Skin epidermis (tissue), 12 donors: ENCODE data around the gene MAML3.

Source experiments
- H3K27ac ChIP-seq, 21 experiments: fragments of 200-600 bp; sonication (generic) in 11 of 21; one replicate each; pipeline ENCODE4 v1.5.0; 2020; ENCODE audit warnings: mild to moderate bottlenecking in 3 of 21, inconsistent platforms in 2 of 21, moderate library complexity in 2 of 21
- H3K4me3 ChIP-seq, 7 experiments: fragments of 200-600 bp; sonication (generic) in 2 of 7; one replicate each; pipeline ENCODE4 v1.5.0; 2020; ENCODE audit warnings: inconsistent platforms in 2 of 7, mild to moderate bottlenecking in 2 of 7, moderate library complexity in 1 of 7

MAML3 gene

DNA sequence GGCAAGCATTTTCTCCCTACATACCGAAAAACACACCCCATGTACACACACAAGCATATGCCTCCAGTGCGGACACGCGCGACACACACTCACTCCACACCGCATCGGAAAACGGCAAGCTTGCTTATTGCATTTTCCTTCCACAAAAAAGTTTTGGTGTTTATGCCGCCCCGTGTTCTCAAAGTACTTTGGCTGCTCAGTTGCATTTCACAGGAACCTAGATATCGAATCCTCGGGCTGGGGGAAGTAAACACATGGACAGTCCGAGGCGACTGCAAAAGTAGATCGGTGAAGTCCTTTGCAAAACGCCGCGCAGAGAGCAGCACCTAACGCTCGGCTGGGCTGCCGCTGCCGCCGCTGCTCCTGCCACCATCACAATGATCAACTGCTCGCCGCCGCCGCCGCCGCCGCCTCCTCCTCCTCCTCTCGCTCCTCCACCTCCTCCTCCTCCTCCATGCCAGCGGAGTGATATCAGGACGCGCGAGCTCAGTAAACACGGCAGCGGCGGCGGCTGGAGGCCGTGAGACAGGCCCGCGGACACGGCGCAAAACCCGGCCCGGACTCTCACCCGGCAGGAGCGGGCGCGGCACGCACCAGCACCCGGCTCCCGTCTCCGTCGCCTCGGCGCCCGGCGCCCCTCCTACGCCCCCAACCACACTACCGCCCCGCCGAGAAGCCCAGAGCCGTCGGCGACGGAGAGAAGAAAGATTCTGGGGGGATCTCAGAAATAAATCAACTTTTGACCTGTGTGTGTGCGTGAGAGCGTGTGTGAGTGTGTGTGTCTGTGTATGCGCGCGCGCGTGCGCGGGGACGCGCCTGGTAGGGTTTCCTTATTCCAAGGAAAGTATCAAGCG, at the start of gene MAML3:
Gene MAML3, minus strand, starts transcription at position 467 of the 854 bp plus-strand sequence. CDS start 857 bp downstream, outside the sequence.
- peak within 1 kb of the TSS; percentile 68 to 91 (median 82) for H3K4me3 ChIP-seq
- peak within 1 kb of the TSS; percentile 72 to 100 (median 93) for H3K27ac ChIP-seq

DNA sequence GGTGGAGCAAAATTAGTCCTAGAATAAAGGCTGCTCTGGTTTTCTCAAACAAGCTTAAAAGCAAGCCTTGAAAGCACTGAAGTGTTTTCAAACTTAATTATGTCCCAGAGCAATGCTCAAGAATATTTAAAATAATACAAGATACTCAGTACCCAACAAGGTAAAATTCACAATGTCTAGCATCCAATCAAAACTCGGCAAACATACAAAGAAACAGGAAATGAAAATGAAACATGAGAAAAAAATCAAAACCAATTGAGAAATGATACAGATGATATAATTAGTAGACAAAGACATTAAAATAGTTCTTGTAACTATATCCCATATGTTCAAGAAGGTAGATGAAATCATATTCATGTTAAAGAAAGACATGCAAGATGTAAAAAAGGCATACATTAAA, 45.0 kb upstream of the MAML3 start:
- Histone ChIP-seq H3K4me3 (no peak overlapping the region), H3K27ac (no peak overlapping the region)

GRCh38 chr4:140195806-140196205, 41.8 kb upstream of the MAML3 start:
- no peak overlapping the region for H3K27ac ChIP-seq
- H3K4me3 ChIP-seq, result no peak overlapping the region

- no peak overlapping the region for H3K4me3 ChIP-seq
- H3K27ac ChIP-seq, result no peak overlapping the region
Measured at GRCh38 chr4:140189805-140190204, 35.8 kb upstream of the MAML3 start.

DNA sequence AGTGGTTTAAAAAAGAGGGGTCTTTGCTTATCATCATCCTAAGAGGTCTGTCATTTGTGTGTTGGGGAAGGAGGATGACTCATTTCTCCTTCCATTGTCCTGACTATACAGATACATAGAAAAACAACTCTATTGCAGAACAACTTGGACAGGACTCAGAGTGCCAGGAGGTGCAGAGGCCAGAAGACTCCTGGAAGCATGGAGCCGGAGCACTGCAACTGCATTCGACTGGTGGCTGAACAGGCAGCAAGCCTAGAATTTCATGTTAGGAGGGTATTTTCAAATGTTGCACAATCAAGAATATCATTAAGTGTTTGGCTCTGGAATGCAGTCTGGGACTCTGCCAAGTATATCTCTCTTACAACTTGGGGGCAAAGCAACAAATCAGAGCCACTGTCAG, 35.0 kb upstream of the MAML3 start:
- no peak overlapping the region for H3K27ac ChIP-seq
- no peak overlapping the region for H3K4me3 ChIP-seq

GRCh38 chr4:140187316-140187695, 33.3 kb upstream of the MAML3 start:
- no peak overlapping the region for H3K4me3 ChIP-seq
- peak overlapping the region in 10 of 21 experiments; percentile 5 to 69 (median 59) for H3K27ac ChIP-seq

DNA sequence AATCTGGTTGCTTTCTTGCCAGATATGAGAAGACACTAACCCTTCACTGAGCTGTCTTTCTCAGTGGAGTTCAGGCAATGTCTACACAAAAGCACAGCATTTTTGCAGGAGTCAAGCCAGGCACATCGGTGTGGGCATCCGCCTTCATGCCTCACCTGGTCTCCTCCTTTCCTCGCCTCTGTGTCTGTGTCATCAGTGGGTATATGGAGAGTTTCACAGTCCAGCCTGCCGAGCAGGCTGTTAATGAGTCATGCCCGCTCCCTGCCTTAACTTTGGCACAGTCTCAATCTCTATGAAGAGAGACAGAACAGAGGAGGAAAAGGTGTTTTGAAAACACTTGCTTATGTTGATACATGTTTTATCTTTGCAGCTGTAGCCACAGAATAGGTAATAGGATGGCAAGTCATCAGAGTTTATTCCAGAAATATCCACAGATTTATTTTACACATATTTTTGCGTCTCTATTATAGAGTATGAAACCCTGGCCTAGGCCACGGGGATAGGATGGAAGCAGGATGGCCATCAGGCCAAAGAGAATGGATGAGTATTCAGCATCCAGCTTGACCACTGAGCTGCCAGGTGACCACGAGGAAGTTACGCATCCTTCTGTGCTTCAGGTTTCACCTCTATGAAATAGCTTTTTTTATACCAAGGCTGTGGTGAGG, 32.8 kb upstream of the MAML3 start:
- H3K27ac ChIP-seq, result peak overlapping the region in 15 of 21 experiments; percentile 0 to 71 (median 60)
- no peak overlapping the region for H3K4me3 ChIP-seq

GRCh38 chr4:140186082-140186438, 32.1 kb upstream of the MAML3 start:
- H3K4me3 ChIP-seq, result no peak overlapping the region
- peak overlapping the region in 12 of 21 experiments; percentile 0 to 71 (median 60) for H3K27ac ChIP-seq

- H3K27ac ChIP-seq, result peak overlapping the region in 11 of 21 experiments; percentile 0 to 71 (median 60)
- H3K4me3 ChIP-seq, result no peak overlapping the region
Measured at GRCh38 chr4:140185412-140186081, 31.6 kb upstream of the MAML3 start.

GRCh38 chr4:140183270-140183669, 29.3 kb upstream of the MAML3 start:
- H3K27ac ChIP-seq, result no peak overlapping the region
- H3K4me3 ChIP-seq, result no peak overlapping the region

DNA sequence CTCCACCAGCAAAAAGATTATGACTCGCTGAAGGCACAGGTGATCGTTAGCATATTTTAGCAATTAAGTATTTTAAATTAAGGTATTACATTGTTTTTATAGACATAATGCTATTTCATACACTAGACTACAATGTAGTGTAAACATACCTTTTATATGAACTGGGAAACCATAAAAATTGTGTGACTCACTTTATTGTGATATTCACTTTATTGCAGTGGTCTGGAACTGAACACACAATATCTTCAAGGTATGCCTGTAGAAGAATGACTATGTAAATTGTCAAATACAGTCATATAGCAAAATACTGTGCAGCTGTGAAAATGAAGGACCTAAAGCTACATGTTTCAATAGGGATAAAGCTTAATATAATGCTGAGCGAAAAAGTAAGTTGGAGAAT, 26.6 kb upstream of the MAML3 start:
- H3K27ac ChIP-seq, result no peak overlapping the region

GRCh38 chr4:140176735-140177134, 22.8 kb upstream of the MAML3 start:
- H3K27ac ChIP-seq, result no peak overlapping the region
- no peak overlapping the region for H3K4me3 ChIP-seq

More for the DNA sequence above, 26.6 kb upstream of the MAML3 start:
- H3K4me3 ChIP-seq, result no peak overlapping the region

GRCh38 chr4:140174543-140174942, 20.6 kb upstream of the MAML3 start:
- H3K4me3 ChIP-seq, result no peak overlapping the region
- H3K27ac ChIP-seq, result no peak overlapping the region

- Histone ChIP-seq H3K27ac (no peak overlapping the region), H3K4me3 (no peak overlapping the region)
Measured at GRCh38 chr4:140172960-140173359, 19.0 kb upstream of the MAML3 start.

GRCh38 chr4:140170299-140170698, 16.3 kb upstream of the MAML3 start:
- no peak overlapping the region for H3K4me3 ChIP-seq
- no peak overlapping the region for H3K27ac ChIP-seq

DNA sequence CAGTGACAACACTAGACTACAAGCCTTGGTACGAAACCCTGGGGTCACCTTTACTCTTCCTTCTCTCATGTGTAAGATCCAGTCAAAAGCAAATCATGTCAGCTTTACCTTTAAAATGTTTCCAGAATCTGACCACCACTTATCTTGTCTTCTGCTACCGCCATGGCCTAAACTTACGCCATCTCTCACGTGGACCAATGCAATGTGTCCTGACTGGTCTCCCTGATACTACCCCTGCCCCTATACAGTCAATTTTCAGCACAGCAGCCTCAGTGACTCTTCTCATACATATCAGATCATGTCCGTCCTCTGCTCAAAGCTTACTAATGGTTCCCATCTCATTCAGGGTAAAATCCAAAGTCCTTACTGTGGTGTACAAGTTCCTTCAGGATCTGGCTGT, 15.0 kb upstream of the MAML3 start:
- Histone ChIP-seq H3K4me3 (no peak overlapping the region), H3K27ac (no peak overlapping the region)

- H3K27ac ChIP-seq, result no peak overlapping the region
- H3K4me3 ChIP-seq, result no peak overlapping the region
Measured at GRCh38 chr4:140168474-140168873, 14.5 kb upstream of the MAML3 start.

DNA sequence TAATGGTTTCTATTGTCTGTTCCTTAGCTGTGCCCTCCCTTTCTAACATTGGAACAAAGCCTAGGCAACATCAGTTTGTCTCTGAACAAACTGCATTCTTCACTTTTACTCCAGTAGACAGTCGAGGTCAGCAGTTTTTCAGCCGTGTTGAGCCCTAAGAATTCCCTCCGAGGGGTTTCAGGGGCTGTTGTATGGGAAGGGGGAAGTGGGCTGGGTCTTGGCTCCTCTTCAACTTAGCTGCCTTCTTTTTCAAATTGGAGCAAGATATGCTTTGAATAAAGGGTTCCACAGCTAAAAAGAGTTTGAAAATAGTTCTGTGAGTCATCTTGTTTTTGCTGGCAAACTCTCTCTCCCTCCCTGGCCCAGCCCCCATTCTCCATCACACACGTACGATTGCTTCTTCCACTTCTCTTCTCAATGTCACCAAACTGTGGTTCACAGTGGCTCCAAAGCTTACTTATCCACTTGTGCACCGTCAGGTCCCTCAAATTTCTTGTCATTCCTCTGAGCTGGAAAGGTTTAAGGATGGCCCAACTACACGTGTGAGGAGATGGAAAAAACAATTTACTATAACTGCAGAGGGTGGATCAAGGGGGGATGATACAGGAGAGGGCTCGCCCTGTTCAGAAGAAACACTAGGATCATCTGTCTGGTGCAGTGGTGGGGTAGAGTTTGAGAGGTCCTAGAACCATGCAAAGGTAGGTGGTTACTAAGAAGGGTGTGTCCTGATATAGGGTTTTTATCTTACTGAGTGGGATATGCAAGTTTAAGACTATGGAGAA, 9.2 kb upstream of the MAML3 start:
- H3K27ac ChIP-seq, result peak overlapping the region in 7 of 21 experiments; percentile 16 to 69 (median 43)

GRCh38 chr4:140162596-140162995, 8.6 kb upstream of the MAML3 start:
- peak overlapping the region in 4 of 21 experiments; percentile 16 to 69 (median 52) for H3K27ac ChIP-seq
- H3K4me3 ChIP-seq, result no peak overlapping the region

More for the DNA sequence above, 9.2 kb upstream of the MAML3 start:
- no peak overlapping the region for H3K4me3 ChIP-seq
